ENCODE data around the gene AMBP. TPM values are rescaled to one million over a fixed set of nuclear protein-coding genes. Genes with fewer than 3 reads are reported as not detected.
"Not testable (repeated sequence)": the region's sequence is repeated elsewhere in the genome, so short reads cannot be mapped to it uniquely, and the experiment has no call there.

Gene AMBP
- total and polyA plus RNA-seq, 4 donors, result 0.47 to 3.7 (median 1.6) TPM

DNA sequence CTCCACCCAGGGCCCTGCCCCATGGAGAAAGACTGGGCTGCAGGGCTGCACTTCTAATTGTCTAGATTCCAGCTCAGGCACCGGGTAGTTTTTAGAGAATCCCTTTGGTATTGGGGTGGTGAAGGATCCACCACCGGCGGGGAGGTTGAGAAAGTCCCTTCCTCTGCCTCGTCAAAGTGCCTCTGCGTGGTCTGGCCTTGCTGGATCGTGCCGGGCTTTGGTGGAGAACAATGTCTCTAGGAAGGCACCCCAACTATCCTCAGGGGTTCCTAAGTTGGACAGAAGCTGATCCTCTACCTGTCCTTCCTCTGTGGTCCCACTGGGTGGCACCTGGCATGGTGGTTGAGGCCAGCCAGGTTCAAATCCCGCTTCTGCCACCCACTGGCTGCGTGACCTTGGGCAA lies 7.3 kb upstream of the AMBP start:
- no peaks in the 10 kb centered on the region for H3K27me3 ChIP-seq (ENCODE audit: control insufficient read depth in 3 of 3, insufficient read depth in 3 of 3, low read length in 2 of 3)
- H3K9ac ChIP-seq (ENCODE audit: insufficient read depth in 1 of 2, low read length in 2 of 2), result no peak overlapping the region
- WGBS, 2 donors, result 82 to 92% methylated on average over 9 of the region's 9 CpGs
- no peak overlapping the region for H3K4me3 ChIP-seq
- H3K36me3 ChIP-seq (ENCODE audit: control insufficient read depth in 4 of 4, insufficient read depth in 4 of 4, low read length in 4 of 4), result no peaks in the 10 kb centered on the region
- DNase-seq, result no peak
- H3K27ac ChIP-seq (ENCODE audit: low read depth in 1 of 2, low read length in 1 of 2), result no peak overlapping the region
- no peaks in the 10 kb centered on the region for H3K9me3 ChIP-seq (ENCODE audit: control insufficient read depth in 4 of 4, insufficient read depth in 3 of 4, low read length in 3 of 4)
- no peak for ATAC-seq (ENCODE audit: insufficient read depth, low FRiP score)
- TF ChIP-seq, protein P1, sequence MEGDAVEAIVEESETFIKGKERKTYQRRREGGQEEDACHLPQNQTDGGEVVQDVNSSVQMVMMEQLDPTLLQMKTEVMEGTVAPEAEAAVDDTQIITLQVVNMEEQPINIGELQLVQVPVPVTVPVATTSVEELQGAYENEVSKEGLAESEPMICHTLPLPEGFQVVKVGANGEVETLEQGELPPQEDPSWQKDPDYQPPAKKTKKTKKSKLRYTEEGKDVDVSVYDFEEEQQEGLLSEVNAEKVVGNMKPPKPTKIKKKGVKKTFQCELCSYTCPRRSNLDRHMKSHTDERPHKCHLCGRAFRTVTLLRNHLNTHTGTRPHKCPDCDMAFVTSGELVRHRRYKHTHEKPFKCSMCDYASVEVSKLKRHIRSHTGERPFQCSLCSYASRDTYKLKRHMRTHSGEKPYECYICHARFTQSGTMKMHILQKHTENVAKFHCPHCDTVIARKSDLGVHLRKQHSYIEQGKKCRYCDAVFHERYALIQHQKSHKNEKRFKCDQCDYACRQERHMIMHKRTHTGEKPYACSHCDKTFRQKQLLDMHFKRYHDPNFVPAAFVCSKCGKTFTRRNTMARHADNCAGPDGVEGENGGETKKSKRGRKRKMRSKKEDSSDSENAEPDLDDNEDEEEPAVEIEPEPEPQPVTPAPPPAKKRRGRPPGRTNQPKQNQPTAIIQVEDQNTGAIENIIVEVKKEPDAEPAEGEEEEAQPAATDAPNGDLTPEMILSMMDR (IDR thresholded peaks at IDR 0.05; ENCODE audit: control extremely low read depth, extremely low read depth), result no peak
- H3K4me1 ChIP-seq (ENCODE audit: control insufficient read depth in 5 of 5, insufficient read depth in 5 of 5, low read length in 5 of 5), result peaks cover 0 to 11% (median 2%) of the 10 kb centered on the region in 5 donors

DNA sequence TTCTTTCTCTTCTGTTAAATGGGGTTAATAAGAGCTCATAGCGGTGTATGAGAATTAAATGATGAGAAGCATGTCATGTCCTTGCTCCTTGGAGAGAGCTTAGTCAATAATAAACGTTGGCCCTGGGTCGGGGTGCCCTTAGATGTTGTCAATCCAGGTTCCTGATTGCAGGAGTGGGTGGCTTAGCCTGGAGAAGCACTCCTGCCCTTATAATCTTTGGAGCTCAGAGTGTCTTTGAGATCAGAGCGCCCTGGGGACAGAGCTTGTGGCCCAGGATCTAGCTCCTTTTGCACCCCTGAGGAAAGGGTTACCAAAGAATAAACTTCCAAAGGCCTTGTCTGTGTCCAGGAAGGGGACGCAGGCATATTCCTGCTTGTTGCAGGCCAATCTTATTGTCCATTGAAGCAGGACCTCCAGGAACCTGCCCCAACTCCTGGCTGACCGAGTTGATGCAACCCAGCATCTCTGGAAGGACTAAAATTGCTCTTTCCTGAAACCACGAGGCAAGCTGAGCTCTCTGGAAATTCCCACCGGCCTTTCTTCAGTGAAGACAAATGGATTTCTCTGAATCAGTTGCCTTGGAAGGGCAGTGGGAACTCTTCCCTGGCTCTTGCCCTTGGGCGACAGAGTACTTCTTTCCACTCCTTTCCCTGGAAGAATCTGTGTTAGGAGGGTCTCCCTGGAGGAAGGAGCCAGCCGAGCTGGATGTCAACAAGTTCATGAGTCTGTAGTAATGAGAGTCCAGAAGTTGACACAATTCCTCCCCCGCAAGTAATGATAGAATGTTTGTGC lies 6.4 kb upstream of the AMBP start:
- Histone ChIP-seq H3K9me3 (ENCODE audit: control insufficient read depth in 4 of 4, insufficient read depth in 3 of 4, low read length in 3 of 4) (no peaks in the 10 kb centered on the region), H3K27ac (ENCODE audit: low read depth in 1 of 2, low read length in 1 of 2) (no peak overlapping the region), H3K4me3 (no peak overlapping the region), H3K36me3 (ENCODE audit: control insufficient read depth in 4 of 4, insufficient read depth in 4 of 4, low read length in 4 of 4) (no peaks in the 10 kb centered on the region), H3K9ac (ENCODE audit: insufficient read depth in 1 of 2, low read length in 2 of 2) (no peak overlapping the region), H3K4me1 (ENCODE audit: control insufficient read depth in 5 of 5, insufficient read depth in 5 of 5, low read length in 5 of 5) (peaks cover 0 to 11% (median 2%) of the 10 kb centered on the region in 5 donors), H3K27me3 (ENCODE audit: control insufficient read depth in 3 of 3, insufficient read depth in 3 of 3, low read length in 2 of 3) (no peaks in the 10 kb centered on the region)
- ATAC-seq (ENCODE audit: insufficient read depth, low FRiP score), result no peak
- 77 to 82% methylated on average over 11 of the region's 11 CpGs for WGBS, 2 donors
- TF ChIP-seq, protein P1 (IDR thresholded peaks at IDR 0.05; ENCODE audit: control extremely low read depth, extremely low read depth), result no peak
- no peak for DNase-seq

DNA sequence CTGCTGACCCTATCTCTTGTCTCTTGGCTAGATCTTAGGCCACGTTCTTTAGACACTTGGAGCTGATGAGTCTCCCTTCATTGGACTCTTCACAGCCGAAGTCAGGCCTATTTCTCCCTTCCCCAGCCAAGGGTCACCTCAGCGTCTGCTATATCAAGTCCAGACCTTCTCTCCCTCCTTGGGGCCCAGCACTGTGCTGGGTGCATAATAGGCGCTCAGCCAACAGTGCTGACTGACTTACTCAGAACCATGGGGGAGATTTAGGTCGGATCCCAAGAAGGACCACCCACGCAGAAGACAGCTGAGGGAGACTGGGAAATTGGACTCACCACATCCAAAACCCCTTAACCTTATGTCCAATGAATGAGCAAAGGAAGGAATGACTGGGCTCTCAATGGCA lies 5.6 kb upstream of the AMBP start:
- H3K27ac ChIP-seq (ENCODE audit: low read depth in 1 of 2, low read length in 1 of 2), result no peak overlapping the region
- DNase-seq (no peak), ATAC-seq (ENCODE audit: insufficient read depth, low FRiP score) (no peak)
- no peaks in the 10 kb centered on the region for H3K36me3 ChIP-seq (ENCODE audit: control insufficient read depth in 4 of 4, insufficient read depth in 4 of 4, low read length in 4 of 4)
- peaks cover 0 to 11% (median 2%) of the 10 kb centered on the region in 5 donors for H3K4me1 ChIP-seq (ENCODE audit: control insufficient read depth in 5 of 5, insufficient read depth in 5 of 5, low read length in 5 of 5)
- H3K9ac ChIP-seq (ENCODE audit: insufficient read depth in 1 of 2, low read length in 2 of 2), result no peak overlapping the region
- 92 to 93% methylated on average over 6 of the region's 6 CpGs for WGBS, 2 donors
- TF ChIP-seq, protein P1 (IDR thresholded peaks at IDR 0.05; ENCODE audit: control extremely low read depth, extremely low read depth), result no peak
- no peaks in the 10 kb centered on the region for H3K9me3 ChIP-seq (ENCODE audit: control insufficient read depth in 4 of 4, insufficient read depth in 3 of 4, low read length in 3 of 4)
- no peaks in the 10 kb centered on the region for H3K27me3 ChIP-seq (ENCODE audit: control insufficient read depth in 3 of 3, insufficient read depth in 3 of 3, low read length in 2 of 3)
- no peak overlapping the region for H3K4me3 ChIP-seq

DNA sequence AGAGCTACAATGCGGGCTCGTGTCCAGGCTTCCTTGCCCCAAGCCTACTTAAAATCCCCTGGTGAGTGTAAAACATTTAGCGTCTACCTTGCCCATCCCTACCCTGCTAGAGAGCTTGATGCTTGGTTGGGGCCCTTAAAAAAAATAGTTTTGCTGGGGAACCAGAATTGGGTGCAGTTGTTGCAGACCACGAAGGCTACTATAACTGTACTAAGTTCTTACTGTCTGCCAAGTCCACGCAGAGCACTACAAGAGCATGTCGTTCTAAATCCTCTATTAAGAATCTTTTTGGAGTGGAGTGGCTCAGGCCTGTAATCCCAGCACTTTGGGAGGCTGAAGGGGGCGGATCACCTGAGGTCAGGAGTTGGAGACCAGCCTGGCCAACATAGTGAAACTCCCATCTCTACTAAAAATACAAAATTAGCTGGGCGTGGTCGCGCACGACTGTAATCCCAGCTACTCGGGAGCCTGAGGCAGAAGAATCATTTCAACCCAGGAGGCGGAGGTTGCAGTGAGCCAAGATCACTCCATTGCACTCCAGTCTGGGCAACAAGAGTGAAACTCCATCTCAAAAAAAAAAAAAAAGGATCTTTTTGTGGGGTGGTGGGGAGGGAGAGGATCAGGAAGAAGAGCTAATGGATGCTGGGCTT lies 4.8 kb upstream of the AMBP start:
- H3K9me3 ChIP-seq (ENCODE audit: control insufficient read depth in 4 of 4, insufficient read depth in 3 of 4, low read length in 3 of 4); H3K27me3 ChIP-seq (ENCODE audit: control insufficient read depth in 3 of 3, insufficient read depth in 3 of 3, low read length in 2 of 3); H3K9ac ChIP-seq (ENCODE audit: insufficient read depth in 1 of 2, low read length in 2 of 2); DNase-seq; H3K27ac ChIP-seq (ENCODE audit: low read depth in 1 of 2, low read length in 1 of 2); H3K4me3 ChIP-seq; H3K36me3 ChIP-seq (ENCODE audit: control insufficient read depth in 4 of 4, insufficient read depth in 4 of 4, low read length in 4 of 4); ATAC-seq (ENCODE audit: insufficient read depth, low FRiP score): not testable (repeated sequence)
- WGBS, 2 donors, result 52 to 65% methylated on average over 13 of the region's 13 CpGs
- H3K4me1 ChIP-seq (ENCODE audit: control insufficient read depth in 5 of 5, insufficient read depth in 5 of 5, low read length in 5 of 5), result peaks cover 0 to 17% (median 4%) of the 10 kb centered on the region in 5 donors
